Measurements from ENCODE around the gene FAM174B. TPM values are rescaled to one million over a fixed set of nuclear protein-coding genes. Genes with fewer than 3 reads are reported as not detected.

FAM174B gene
- total and polyA plus RNA-seq, 11 donors: 6.8 to 22.2 (median 12.1) TPM

DNA sequence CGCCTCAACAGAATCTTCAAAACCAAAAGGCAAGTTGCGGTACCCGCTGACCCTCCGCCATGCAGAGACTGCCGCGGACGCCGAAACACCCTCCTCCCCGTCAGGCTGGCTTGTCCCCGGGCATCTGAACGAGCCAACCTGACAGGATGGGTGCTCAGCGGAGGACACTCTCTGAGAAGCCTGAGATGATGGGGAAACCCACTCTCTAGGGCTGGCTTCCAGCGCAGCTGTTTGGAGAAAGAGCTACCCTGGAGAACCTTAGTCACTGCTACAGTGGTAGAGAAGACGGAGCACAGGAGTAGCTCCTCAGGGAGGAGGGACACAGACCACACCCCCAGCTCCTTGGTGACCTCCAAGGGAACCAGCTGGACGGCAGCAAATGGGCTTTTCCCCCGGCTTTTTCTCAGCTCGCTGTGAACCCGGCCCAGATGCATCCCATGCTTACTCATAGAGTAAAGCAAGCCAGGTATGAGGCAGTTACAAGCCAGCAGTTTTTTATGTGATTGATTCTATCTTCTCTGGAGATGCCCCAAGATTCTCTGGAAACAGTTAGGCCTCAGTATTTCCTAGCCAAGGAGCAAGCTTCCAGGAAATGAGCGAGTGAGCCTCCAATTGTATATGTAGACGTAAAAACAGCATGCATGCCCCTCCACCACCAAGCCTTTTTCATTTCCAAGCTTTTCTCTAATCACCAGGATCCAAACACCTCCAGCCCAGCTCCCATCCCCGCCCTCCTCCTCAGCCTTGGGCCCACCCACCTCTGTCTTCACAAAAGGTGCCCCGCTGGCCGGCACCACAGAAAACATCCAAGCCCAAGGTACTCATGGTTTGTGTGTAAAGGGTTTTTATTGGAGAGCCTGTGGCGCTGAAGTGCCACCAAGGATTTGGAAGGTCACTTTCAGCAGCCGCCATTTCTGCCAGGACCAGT lies 38.7 kb downstream of the FAM174B start:
- Histone ChIP-seq H3K9me3 (no peaks in the 10 kb centered on the region), H3K36me3 (no peaks in the 10 kb centered on the region), H3K27me3 (no peaks in the 10 kb centered on the region), H3K27ac (peak overlapping the region in 10 of 12 donors; percentile 7 to 76 (median 54)), H3K4me3 (no peak overlapping the region), H3K4me1 (peaks cover 0 to 36% (median 21%) of the 10 kb centered on the region in 12 donors)
- ATAC-seq (peak in 3 of 4 donors; percentile 3 to 12 (median 3)), DNase-seq (peak in 1 of 5 donors; percentile 29)
- intact Hi-C loops (cut with DNase I): loop anchor here in 4 of 10 donors (5.0 to 10.0 kb wide), 3 partner anchors 48 to 65 kb away; no protein-coding TSS in a partner anchor
- 88 to 93% (median 89%) methylated on average over 25 of the region's 25 CpGs for WGBS, 4 donors
- no peak for TF ChIP-seq POLR2A (IDR thresholded peaks at IDR 0.05)
- TF ChIP-seq, protein P1, sequence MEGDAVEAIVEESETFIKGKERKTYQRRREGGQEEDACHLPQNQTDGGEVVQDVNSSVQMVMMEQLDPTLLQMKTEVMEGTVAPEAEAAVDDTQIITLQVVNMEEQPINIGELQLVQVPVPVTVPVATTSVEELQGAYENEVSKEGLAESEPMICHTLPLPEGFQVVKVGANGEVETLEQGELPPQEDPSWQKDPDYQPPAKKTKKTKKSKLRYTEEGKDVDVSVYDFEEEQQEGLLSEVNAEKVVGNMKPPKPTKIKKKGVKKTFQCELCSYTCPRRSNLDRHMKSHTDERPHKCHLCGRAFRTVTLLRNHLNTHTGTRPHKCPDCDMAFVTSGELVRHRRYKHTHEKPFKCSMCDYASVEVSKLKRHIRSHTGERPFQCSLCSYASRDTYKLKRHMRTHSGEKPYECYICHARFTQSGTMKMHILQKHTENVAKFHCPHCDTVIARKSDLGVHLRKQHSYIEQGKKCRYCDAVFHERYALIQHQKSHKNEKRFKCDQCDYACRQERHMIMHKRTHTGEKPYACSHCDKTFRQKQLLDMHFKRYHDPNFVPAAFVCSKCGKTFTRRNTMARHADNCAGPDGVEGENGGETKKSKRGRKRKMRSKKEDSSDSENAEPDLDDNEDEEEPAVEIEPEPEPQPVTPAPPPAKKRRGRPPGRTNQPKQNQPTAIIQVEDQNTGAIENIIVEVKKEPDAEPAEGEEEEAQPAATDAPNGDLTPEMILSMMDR (IDR thresholded peaks at IDR 0.05): no peak

DNA sequence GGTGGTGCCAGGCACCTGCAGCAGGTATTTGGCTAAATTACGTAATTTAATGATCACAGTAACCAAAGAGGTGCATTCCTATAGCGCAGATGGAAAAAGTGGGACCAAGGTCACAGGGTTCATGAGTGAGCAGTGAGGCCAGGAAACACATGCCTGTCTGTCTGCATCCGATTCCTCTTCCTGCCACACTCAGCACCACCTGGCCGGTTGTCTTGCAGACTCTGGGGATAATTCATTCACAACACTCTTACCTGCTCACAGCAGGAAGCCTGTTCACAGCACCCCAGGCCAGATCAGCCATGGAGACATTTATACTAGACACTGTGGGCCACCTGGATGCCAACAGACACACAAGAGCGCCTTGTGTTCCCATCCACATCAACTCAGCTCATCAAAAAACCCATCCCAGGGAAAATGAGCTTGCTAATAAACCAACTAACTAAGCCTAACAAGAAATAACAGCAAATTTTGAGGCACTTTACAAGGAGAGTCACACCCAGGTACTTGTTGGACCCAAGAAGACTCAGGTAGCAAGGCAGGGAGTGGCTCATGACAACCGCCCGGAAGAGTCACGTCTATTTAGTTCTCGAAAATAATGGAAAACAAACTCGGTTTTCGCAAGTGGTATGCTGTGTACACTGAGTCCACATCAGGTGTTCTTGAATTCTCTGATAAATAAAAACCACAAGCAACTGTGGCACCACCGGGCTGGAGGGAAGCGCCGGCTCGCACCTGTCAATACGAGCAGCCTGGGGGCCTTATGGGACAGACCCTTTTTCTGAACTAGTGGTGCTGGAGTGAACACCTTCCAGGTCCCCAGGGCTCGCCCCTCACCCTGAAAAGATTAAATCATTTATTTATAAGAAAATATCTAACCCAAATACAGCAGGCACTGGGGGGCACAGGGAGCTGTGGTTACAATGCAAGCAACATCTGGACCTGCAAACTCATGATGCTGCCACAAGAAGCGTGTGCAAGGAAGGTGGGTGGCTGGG lies 40.5 kb downstream of the FAM174B start:
- Histone ChIP-seq H3K27me3 (no peaks in the 10 kb centered on the region), H3K36me3 (no peaks in the 10 kb centered on the region), H3K4me3 (no peak overlapping the region), H3K9me3 (no peaks in the 10 kb centered on the region), H3K27ac (no peak overlapping the region), H3K4me1 (peaks cover 0 to 32% (median 19%) of the 10 kb centered on the region in 12 donors)
- intact Hi-C loops (cut with DNase I): loop anchor here in 4 of 10 donors (5.0 to 10.0 kb wide), 3 partner anchors 50 to 67 kb away; no protein-coding TSS in a partner anchor
- 89 to 94% (median 91%) methylated on average over 17 to 18 of the region's 18 CpGs for WGBS, 4 donors
- no peak for DNase-seq
- TF ChIP-seq POLR2A (IDR thresholded peaks at IDR 0.05): no peak
- TF ChIP-seq, protein P1 (IDR thresholded peaks at IDR 0.05): no peak
- ATAC-seq: no peak

DNA sequence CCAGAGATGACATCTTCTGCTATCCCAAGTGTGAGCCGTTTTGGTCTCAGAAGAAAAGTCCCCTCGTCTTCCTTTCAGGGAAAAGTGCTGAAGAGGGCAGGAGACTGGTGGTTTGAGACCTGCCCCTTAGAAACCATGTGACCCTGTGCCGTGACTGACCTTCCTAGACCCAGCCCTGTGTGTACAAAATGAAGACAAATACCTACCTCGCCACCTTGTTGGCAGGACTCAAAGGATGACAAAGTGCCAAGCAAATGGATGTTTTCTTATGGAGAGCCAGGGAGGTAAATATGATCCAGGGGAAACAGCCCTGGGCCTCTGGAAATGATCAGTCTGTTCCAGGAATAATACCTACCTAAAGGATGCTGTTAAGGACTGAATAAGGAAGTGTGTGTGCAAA lies 41.3 kb downstream of the FAM174B start:
- WGBS, 4 donors: 84 to 89% (median 87%) methylated on average over 4 of the region's 4 CpGs
- no peak for TF ChIP-seq POLR2A (IDR thresholded peaks at IDR 0.05)
- TF ChIP-seq, protein P1 (IDR thresholded peaks at IDR 0.05): no peak
- Histone ChIP-seq H3K27ac (no peak overlapping the region), H3K4me1 (peaks cover 0 to 24% (median 16%) of the 10 kb centered on the region in 12 donors), H3K9me3 (no peaks in the 10 kb centered on the region), H3K27me3 (no peaks in the 10 kb centered on the region), H3K4me3 (no peak overlapping the region), H3K36me3 (no peaks in the 10 kb centered on the region)
- ATAC-seq: no peak
- DNase-seq: no peak
- intact Hi-C loops (cut with DNase I): loop anchor here in 1 of 10 donors (10.0 kb wide), 1 partner anchor 50 kb away; no protein-coding TSS in a partner anchor

Data from heart left ventricle (tissue), 16 donors.